HCT116 (cell line): ENCODE results near the gene OR5K3. TPM values are rescaled to one million over a fixed set of nuclear protein-coding genes. Genes with fewer than 3 reads are reported as not detected.

Experiments
- ATAC-seq: fragments of 200-7000 bp; cut with Tn5 transposase; 2 replicates; pipeline ENCODE4 v1.9.1; 2020; ENCODE audit warnings: mild to moderate bottlenecking, moderate library complexity
- BruUV-seq: library from RNA; stranded (reverse); fragments of 400-500 nt; replicated peaks from 2 replicates; lab custom pipeline; 2021; lab: Mats Ljungman, UMichigan
- CTCF ChIA-PET: fragments of 300-600 bp; sonication (Branson Sonifier 250); formaldehyde crosslinking; loops from one replicate; lab custom pipeline; 2021; ENCODE audit warnings: antibody characterized with exemption; lab: Charles Lee
- POLR2A ChIA-PET: fragments of 300-600, 350-600 bp; sonication (Branson Sonifier 250); formaldehyde crosslinking; loops from one replicate; lab custom pipeline; 2021; ENCODE audit warnings: antibody characterized with exemption; lab: Charles Lee
- RAD21 ChIA-PET, 2 experiments: fragments of 300-600 bp; sonication (Branson Sonifier 250); formaldehyde crosslinking; loops; one replicate each; lab custom pipeline; 2023; ENCODE audit warnings: low total read pairs in 2 of 2; ENCODE audit not compliant: uncharacterized antibody in 2 of 2, unreplicated experiment in 2 of 2, low non-redundant PET in 1 of 2; lab: Charles Lee
- DNase-seq: peaks from one replicate; pipeline ENCODE4 v3.0.0-alpha.2; 2010; ENCODE audit warnings: low read depth, low spot score
- H2AFZ ChIP-seq: fragments of 200-600 bp; shearing (Covaris generic), sonication (generic); 2 replicates; pipeline ENCODE4 v1.6.1; 2017; ENCODE audit warnings: low read depth, mixed run types, mixed read lengths, antibody characterized with exemption, low read length; ENCODE audit not compliant: poor library complexity, severe bottlenecking
- H3K27ac ChIP-seq: 2 replicates; pipeline ENCODE4 v1.5.1; 2012; ENCODE audit warnings: low read depth, low read length
- H3K27me3 ChIP-seq: fragments of 200-600 bp; sonication (generic); 2 replicates; pipeline ENCODE4 v1.6.1; 2016; ENCODE audit warnings: mixed run types, low read length, mixed read lengths; ENCODE audit not compliant: insufficient read depth
- H3K36me3 ChIP-seq, 2 experiments: fragments of 200-500 bp in 1 of 2; fragments of 200-600 bp in 1 of 2; sonication (Bioruptor generic) in 1 of 2; sonication (generic) in 1 of 2; 2 replicates each; pipeline versions ENCODE4 v1.5.1 to v1.6.1; 2014 to 2016; ENCODE audit warnings: low read length in 2 of 2, inconsistent platforms in 1 of 2, mixed read lengths in 1 of 2, mixed run types in 1 of 2; ENCODE audit not compliant: insufficient read depth in 2 of 2, control insufficient read depth in 1 of 2
- H3K4me1 ChIP-seq, 2 experiments: fragments of 200-600 bp in 1 of 2; sonication (generic) in 1 of 2; 2 replicates each; pipeline versions ENCODE4 v1.5.1 to v1.6.1; 2012 to 2017; ENCODE audit warnings: low read length in 2 of 2, inconsistent platforms in 1 of 2, mild to moderate bottlenecking in 1 of 2, mixed read lengths in 1 of 2, mixed run types in 1 of 2, moderate library complexity in 1 of 2; ENCODE audit not compliant: insufficient read depth in 2 of 2, control insufficient read depth in 1 of 2
- H3K4me2 ChIP-seq: fragments of 200-600 bp; sonication (generic); 2 replicates; pipeline ENCODE4 v1.6.1; 2017; ENCODE audit warnings: mixed run types, low read length, mixed read lengths
- H3K4me3 ChIP-seq, 2 experiments: fragments of 200-600 bp in 1 of 2; sonication (generic) in 1 of 2; replicated peaks in 1 of 2; 2 replicates each; pipeline ENCODE4 v1.5.1; 2011 to 2016; ENCODE audit warnings: low read length in 2 of 2, control low read depth in 1 of 2, low read depth in 1 of 2, mild to moderate bottlenecking in 1 of 2, mixed read lengths in 1 of 2, mixed run types in 1 of 2
- H3K79me2 ChIP-seq: fragments of 200-600 bp; sonication (generic); 2 replicates; pipeline ENCODE4 v1.6.1; 2017; ENCODE audit warnings: mild to moderate bottlenecking, mixed run types, low read length, moderate library complexity, mixed read lengths; ENCODE audit not compliant: insufficient read depth
- H3K9ac ChIP-seq: fragments of 200-600 bp; sonication (generic); 2 replicates; pipeline ENCODE4 v1.6.1; 2016; ENCODE audit warnings: low read length, mixed read lengths
- H3K9me2 ChIP-seq: fragments of 200-600 bp; sonication (generic), shearing (Covaris generic); 2 replicates; pipeline ENCODE4 v1.6.1; 2017; ENCODE audit warnings: mixed run types, mild to moderate bottlenecking, moderate library complexity; ENCODE audit not compliant: insufficient read depth
- H3K9me3 ChIP-seq, 2 experiments: fragments of 200-500 bp in 1 of 2; fragments of 200-600 bp in 1 of 2; sonication (Bioruptor generic) in 1 of 2; sonication (generic) in 1 of 2; 2 replicates each; pipeline ENCODE4 v1.6.1; 2014 to 2017; ENCODE audit warnings: low read length in 2 of 2, mixed read lengths in 2 of 2, inconsistent platforms in 1 of 2, low read depth in 1 of 2, mild to moderate bottlenecking in 1 of 2, mixed run types in 1 of 2, moderate library complexity in 1 of 2; ENCODE audit not compliant: control insufficient read depth in 1 of 2, insufficient read depth in 1 of 2
- H4K20me1 ChIP-seq: fragments of 200-600 bp; sonication (generic), shearing (Covaris generic); 2 replicates; pipeline ENCODE4 v1.6.1; 2017; ENCODE audit warnings: mixed run types, mild to moderate bottlenecking, moderate library complexity; ENCODE audit not compliant: insufficient read depth
- CEBPB ChIP-seq: IDR thresholded peaks from 2 replicates; pipeline ENCODE4 v1.6.1; 2012; ENCODE audit warnings: low read depth
- EGR1 ChIP-seq: IDR thresholded peaks from 2 replicates; pipeline ENCODE4 v1.6.1; 2012; ENCODE audit warnings: low read depth
- FOSL1 ChIP-seq: IDR thresholded peaks from 2 replicates; pipeline ENCODE4 v1.6.1; 2012; ENCODE audit warnings: low read depth
- SP1 ChIP-seq: IDR thresholded peaks from 2 replicates; pipeline ENCODE4 v1.6.1; 2012; ENCODE audit warnings: low read depth
- SRF ChIP-seq: IDR thresholded peaks from 2 replicates; pipeline ENCODE4 v1.6.1; 2012; ENCODE audit warnings: low read depth
- ZNF274 ChIP-seq: fragments of 200-500 bp; sonication (Bioruptor generic); IDR thresholded peaks from 2 replicates; pipeline ENCODE4 v1.6.1; 2014; ENCODE audit warnings: mild to moderate bottlenecking, low read depth, low read length, inconsistent platforms
- intact Hi-C: fragments of 100-400 bp; cut with micrococcal nuclease; formaldehyde crosslinking; loops from 2 replicates; pipeline ENCODE4 v1.10.0; 2022
- total RNA-seq: library from RNA; stranded (reverse); gene quantifications from one replicate; pipeline ENCODE4 v1.2.1, GENCODE V29; 2021; ENCODE audit not compliant: unreplicated experiment
- TF ChIP-seq, protein P1 (sequence below): IDR thresholded peaks from 2 replicates; pipeline ENCODE4 v1.6.1; 2011; ENCODE audit warnings: mild to moderate bottlenecking, low read length, moderate library complexity; ENCODE audit not compliant: insufficient replicate concordance; ENCODE audit errors: extremely low read depth
- TF ChIP-seq, protein P2 (sequence below): IDR thresholded peaks from 2 replicates; pipeline ENCODE4 v1.6.1; 2012; ENCODE audit warnings: low read depth

The OR5K3 gene
- total RNA-seq, 1 experiment from 2014 or later, result not detected

DNA sequence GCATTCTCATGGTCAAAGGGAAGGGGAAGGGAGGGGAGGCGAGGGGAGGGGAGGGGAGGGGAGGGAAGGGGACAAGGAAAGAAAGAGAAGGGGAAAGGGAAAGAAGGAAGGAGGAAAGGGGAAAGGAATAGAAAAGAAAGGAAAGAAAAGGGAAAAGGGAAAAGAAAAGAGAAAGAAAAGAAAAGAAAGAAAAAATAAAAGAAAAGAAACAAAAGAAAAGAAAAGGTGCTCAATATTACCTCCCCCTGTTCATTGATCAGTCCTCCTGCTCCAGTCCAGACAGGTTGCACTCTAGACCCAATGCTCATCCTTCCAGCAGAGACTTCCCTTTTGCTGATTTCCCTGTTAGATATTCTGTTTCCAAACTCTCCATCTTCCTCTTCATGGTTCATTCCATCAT is 18.0 kb upstream of the OR5K3 start:
- Histone ChIP-seq H3K27ac (no peak overlapping the region), H3K4me1 (no peaks in the 10 kb centered on the region), H3K27me3 (no peaks in the 10 kb centered on the region), H3K79me2 (no peaks in the 10 kb centered on the region), H2AFZ (no peak overlapping the region), H3K9me3 (no peaks in the 10 kb centered on the region), H3K36me3 (no peaks in the 10 kb centered on the region), H4K20me1 (no peaks in the 10 kb centered on the region), H3K4me3 (no peak overlapping the region), H3K9ac (no peak overlapping the region), H3K4me2 (no peak overlapping the region), H3K9me2 (no peaks in the 10 kb centered on the region)
- ATAC-seq, result no peak
- TF ChIP-seq EGR1 (no peak), CEBPB (no peak), ZNF274 (no peak), FOSL1 (no peak), SP1 (no peak), SRF (no peak)
- TF ChIP-seq, protein P1, sequence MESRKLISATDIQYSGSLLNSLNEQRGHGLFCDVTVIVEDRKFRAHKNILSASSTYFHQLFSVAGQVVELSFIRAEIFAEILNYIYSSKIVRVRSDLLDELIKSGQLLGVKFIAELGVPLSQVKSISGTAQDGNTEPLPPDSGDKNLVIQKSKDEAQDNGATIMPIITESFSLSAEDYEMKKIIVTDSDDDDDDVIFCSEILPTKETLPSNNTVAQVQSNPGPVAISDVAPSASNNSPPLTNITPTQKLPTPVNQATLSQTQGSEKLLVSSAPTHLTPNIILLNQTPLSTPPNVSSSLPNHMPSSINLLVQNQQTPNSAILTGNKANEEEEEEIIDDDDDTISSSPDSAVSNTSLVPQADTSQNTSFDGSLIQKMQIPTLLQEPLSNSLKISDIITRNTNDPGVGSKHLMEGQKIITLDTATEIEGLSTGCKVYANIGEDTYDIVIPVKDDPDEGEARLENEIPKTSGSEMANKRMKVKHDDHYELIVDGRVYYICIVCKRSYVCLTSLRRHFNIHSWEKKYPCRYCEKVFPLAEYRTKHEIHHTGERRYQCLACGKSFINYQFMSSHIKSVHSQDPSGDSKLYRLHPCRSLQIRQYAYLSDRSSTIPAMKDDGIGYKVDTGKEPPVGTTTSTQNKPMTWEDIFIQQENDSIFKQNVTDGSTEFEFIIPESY, result no peak
- TF ChIP-seq, protein P2, sequence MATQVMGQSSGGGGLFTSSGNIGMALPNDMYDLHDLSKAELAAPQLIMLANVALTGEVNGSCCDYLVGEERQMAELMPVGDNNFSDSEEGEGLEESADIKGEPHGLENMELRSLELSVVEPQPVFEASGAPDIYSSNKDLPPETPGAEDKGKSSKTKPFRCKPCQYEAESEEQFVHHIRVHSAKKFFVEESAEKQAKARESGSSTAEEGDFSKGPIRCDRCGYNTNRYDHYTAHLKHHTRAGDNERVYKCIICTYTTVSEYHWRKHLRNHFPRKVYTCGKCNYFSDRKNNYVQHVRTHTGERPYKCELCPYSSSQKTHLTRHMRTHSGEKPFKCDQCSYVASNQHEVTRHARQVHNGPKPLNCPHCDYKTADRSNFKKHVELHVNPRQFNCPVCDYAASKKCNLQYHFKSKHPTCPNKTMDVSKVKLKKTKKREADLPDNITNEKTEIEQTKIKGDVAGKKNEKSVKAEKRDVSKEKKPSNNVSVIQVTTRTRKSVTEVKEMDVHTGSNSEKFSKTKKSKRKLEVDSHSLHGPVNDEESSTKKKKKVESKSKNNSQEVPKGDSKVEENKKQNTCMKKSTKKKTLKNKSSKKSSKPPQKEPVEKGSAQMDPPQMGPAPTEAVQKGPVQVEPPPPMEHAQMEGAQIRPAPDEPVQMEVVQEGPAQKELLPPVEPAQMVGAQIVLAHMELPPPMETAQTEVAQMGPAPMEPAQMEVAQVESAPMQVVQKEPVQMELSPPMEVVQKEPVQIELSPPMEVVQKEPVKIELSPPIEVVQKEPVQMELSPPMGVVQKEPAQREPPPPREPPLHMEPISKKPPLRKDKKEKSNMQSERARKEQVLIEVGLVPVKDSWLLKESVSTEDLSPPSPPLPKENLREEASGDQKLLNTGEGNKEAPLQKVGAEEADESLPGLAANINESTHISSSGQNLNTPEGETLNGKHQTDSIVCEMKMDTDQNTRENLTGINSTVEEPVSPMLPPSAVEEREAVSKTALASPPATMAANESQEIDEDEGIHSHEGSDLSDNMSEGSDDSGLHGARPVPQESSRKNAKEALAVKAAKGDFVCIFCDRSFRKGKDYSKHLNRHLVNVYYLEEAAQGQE, result no peak
- ChIA-PET RAD21 (no interaction called here), POLR2A (no interaction called here), CTCF (no interaction called here)
- BruUV-seq, result no TSS peak
- intact Hi-C loops, result no loop called here
- DNase-seq, result no peak
